Activated CD4-positive, CD25-positive, alpha-beta regulatory T cell (primary cell): ENCODE results near the gene TSPAN6.

ENCODE experiments used
- DNase-seq, 4 experiments: peaks; one replicate each; lab custom pipeline; 2025; lab: John Stamatoyannopoulos, UW

Gene TSPAN6, protein sequence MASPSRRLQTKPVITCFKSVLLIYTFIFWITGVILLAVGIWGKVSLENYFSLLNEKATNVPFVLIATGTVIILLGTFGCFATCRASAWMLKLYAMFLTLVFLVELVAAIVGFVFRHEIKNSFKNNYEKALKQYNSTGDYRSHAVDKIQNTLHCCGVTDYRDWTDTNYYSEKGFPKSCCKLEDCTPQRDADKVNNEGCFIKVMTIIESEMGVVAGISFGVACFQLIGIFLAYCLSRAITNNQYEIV

GRCh38 chrX:100636321-100636991, at the start of gene TSPAN6:
Gene TSPAN6 (minus strand): TSS chrX:100636806. CDS start chrX:100636694, 112 bp downstream.
- DNase-seq: peak; percentile 19 to 63 (median 29)

- no peak for DNase-seq
Observed at GRCh38 chrX:100685997-100686305, 49.3 kb upstream of the TSPAN6 start.

- DNase-seq: peak in 3 of 4 experiments; percentile 1 to 34 (median 10)
Observed at GRCh38 chrX:100685284-100685996, 48.8 kb upstream of the TSPAN6 start.

DNA sequence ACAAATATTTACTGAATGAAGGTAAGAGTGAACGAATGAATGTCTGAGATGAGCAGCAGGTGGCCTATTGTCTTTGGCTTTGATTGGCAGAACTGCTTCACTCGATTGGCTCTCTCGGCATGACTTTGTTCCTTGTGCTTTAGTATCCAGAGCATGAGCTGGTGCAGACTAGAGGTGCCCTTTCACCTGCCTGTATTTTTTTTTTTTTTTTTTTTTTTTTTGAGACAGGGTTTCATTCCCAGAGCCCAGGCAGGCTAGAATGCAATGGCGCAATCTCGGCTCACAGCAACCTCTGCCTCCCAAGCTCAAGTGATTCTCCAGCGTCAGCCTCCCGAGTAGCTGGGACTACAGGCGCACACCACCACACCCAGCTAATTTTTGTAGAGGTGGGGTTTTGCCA, 46.3 kb upstream of the TSPAN6 start:
- no peak for DNase-seq

GRCh38 chrX:100681599-100681998, 45.0 kb upstream of the TSPAN6 start:
- no peak for DNase-seq

GRCh38 chrX:100680756-100681155, 44.1 kb upstream of the TSPAN6 start:
- DNase-seq: no peak

- DNase-seq: no peak
Observed at GRCh38 chrX:100677611-100678181, 41.1 kb upstream of the TSPAN6 start.

DNA sequence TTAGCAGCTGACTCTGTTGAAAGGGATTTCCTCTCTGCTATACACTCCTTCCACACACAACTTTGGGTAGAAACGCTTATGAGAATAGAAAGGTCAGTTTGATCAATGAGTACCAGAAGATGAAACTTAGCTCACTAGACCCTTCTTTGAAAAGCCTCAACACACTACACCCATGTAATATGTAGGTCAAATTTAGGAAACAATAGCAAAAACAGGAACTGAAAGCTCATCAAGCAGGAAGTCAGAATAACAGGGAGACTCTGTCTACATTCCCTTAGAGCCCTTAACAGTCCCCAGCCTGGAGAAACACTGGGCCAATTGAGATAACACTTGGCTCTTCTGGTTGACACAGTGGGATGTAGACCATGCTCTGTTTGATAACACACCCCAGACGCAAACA, 38.1 kb upstream of the TSPAN6 start:
- no peak for DNase-seq

DNA sequence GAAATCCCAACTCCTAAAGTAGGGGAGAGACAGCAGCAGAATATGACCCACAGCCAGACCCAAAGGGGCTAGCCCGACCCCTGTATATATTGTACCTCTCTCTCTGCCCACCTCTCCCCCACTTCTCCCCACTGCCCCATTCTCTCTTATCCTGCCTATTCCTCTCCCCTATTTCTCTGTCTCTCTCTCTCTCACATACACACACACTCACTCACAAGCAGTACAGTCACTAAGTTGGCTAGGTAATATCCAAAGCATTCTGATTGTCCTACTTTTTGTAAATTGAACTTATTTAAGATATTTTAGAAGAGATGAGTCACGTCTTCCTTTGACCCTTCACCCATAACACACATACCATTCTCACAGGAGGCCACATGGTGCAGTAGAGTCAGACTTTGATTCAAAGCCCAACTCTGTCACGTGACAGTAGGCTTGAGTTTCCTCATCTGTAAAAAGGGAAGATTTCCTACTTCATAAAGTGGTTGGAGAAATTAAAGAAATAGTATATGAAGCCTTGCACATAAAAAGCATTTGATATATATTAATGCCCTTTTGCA, 36.9 kb upstream of the TSPAN6 start:
- DNase-seq: no peak

DNA sequence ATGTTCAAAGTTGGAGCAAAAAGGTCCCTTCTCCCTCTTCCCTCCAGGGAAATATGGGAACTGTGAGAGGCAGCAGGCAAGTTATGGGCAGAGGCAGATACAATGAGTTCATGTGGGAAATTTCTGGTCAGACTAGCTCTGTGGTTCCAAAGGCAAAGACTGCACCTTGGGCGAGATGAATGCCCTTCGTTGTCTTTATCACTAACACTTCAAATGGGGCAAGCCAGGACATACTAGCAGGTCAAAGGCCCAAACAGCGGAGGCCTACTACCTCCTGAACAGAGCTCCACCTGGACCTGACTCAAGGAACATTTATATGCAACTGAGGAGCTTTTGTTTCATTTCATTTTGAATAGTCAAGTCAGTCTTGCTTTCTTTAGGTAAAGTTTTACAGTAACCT, 36.4 kb upstream of the TSPAN6 start:
- DNase-seq: no peak

GRCh38 chrX:100663642-100664041, 27.0 kb upstream of the TSPAN6 start:
- DNase-seq: no peak

DNA sequence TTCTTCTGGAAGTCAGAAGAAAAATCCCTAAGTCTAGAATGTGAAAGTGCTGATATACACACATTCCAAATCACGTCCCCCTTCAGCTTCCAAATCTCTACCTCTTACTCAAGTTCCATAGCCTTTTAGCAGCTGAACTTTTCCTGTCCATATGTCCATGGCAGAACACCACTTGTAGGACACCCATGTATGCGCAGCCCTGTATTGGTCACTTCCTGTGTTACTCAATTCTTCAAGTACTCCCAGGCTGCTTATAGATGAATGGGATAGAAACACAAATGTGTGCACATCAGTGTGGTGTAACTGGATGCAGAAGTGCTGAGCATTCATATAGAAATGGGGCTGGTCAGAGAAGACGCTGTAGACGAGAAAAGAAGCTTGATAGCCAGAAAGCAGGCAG, 26.2 kb upstream of the TSPAN6 start:
- no peak for DNase-seq

DNA sequence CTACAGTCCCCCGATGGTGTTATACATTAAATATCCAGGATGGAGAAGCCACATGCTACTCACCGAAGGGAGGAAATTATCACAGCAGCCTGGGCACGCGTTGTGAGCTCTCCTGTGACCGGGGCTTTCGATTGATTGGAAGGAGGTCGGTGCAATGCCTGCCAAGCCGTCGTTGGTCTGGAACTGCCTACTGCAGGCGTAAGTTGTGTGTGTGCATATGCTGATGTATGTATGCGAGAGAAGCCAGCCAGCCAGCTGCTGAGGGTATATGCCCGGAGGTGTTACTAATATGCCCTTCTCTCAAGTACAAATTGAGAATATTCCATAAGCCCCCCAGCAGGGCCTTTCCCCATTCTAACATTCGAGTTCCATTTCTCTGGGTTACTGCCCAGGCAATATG, 25.6 kb upstream of the TSPAN6 start:
- DNase-seq: no peak

GRCh38 chrX:100659431-100660137, 23.0 kb upstream of the TSPAN6 start:
- DNase-seq: no peak

- no peak for DNase-seq
Observed at GRCh38 chrX:100658941-100659381, 22.4 kb upstream of the TSPAN6 start.

DNA sequence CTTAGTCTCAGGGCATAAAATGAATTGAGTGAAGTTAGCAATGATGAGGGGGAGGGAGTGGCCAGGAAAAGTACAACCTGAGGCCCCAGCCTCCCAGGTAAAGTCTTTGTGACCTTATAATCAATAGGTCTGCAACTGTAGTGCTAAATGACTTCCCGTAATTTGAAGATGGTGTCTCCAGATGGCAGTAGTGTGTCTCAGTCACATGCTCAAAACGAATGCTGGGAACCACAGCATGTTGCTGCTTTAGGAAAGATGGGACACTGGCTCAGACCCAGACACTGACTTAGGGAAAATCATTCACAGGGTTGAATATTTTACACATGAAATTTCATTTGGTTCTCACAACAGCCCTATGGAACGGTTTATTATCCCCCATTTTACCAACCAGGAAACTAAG, 17.7 kb upstream of the TSPAN6 start:
- DNase-seq: no peak

DNA sequence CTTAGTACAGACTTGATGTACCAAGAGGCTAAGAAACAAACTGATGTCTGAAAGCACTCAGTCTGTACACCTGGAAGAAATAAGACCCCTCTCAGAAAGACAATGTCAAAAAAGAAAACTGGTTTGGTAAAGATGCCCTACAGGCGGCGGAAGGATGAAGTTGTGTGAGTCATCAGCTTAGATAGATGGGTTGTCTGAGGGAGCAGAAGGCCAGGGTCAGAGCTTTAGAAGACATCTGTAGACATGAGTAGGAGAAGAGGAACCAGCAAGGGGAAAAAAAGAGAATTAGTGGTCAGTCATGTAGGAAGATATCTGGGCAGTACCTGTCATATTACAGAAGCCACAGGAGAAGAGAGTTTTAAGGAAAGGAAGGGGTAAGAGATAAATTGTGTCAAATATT, 15.7 kb upstream of the TSPAN6 start:
- DNase-seq: no peak

- DNase-seq: no peak
Observed at GRCh38 chrX:100650841-100651240, 14.2 kb upstream of the TSPAN6 start.

GRCh38 chrX:100649550-100650356, 13.1 kb upstream of the TSPAN6 start:
- no peak for DNase-seq

GRCh38 chrX:100648458-100649417, 12.1 kb upstream of the TSPAN6 start:
- DNase-seq: no peak
